WERI-Rb-1 (cell line): ENCODE measurements around the gene ADAP1.
A peak's percentile ranks its signal among the peaks of the same experiment; 100 is the strongest.
"Not testable (repeated sequence)": the region's sequence is repeated elsewhere in the genome, so short reads cannot be mapped to it uniquely, and the experiment has no call there.

Experiments used
- DNase-seq: peaks from one replicate; pipeline ENCODE4 v3.0.0-alpha.2; 2020
- H3K27ac ChIP-seq: fragments of 250-450 bp; sonication (Bioruptor Pico); 2 replicates; pipeline ENCODE4 v1.5.1; 2020; ENCODE audit warnings: mild to moderate bottlenecking, moderate library complexity
- H3K27me3 ChIP-seq: fragments of 250-450 bp; sonication (Bioruptor Pico); 2 replicates; pipeline ENCODE4 v1.5.1; 2021; ENCODE audit warnings: mild to moderate bottlenecking, low read depth, moderate library complexity; ENCODE audit not compliant: insufficient read depth, severe bottlenecking
- H3K36me3 ChIP-seq: fragments of 250-450 bp; sonication (Bioruptor Pico); 2 replicates; pipeline ENCODE4 v1.5.1; 2020; ENCODE audit warnings: mild to moderate bottlenecking, moderate library complexity
- H3K4me3 ChIP-seq: 2 replicates; pipeline ENCODE4 v1.5.1; 2011; ENCODE audit warnings: low read depth, mild to moderate bottlenecking, control low read depth, low read length
- H3K9me3 ChIP-seq: fragments of 250-450 bp; sonication (Bioruptor Pico); 2 replicates; pipeline ENCODE4 v1.5.1; 2021; ENCODE audit warnings: mild to moderate bottlenecking, moderate library complexity; ENCODE audit not compliant: severe bottlenecking
- CTCF ChIP-seq: IDR thresholded peaks from 2 replicates; pipeline ENCODE4 v1.5.1; 2011; ENCODE audit warnings: low read depth, mild to moderate bottlenecking, control low read depth, inconsistent platforms, low read length

The ADAP1 gene

GRCh38 chr7:909358-910329 is 44.8 kb downstream of the ADAP1 start:
- Histone ChIP-seq H3K27me3 (no peaks in the 10 kb centered on the region), H3K36me3 (no peaks in the 10 kb centered on the region), H3K27ac (no peak overlapping the region), H3K9me3 (no peaks in the 10 kb centered on the region), H3K4me3 (peak overlapping the region; percentile 43)
- DNase-seq = no peak
- no peak for TF ChIP-seq CTCF

- DNase-seq = peak; percentile 72
- not testable (repeated sequence) for H3K9me3 ChIP-seq, H3K36me3 ChIP-seq, H3K27me3 ChIP-seq, H3K27ac ChIP-seq
- TF ChIP-seq CTCF = peak; percentile 95
- H3K4me3 ChIP-seq = peak overlapping the region; percentile 43
These were observed 45.7 kb downstream of the ADAP1 start for GRCh38 chr7:908591-909357.

GRCh38 chr7:908159-908581 is 46.3 kb downstream of the ADAP1 start:
- TF ChIP-seq CTCF = no peak
- no peak overlapping the region for H3K4me3 ChIP-seq
- H3K27ac ChIP-seq = no peak overlapping the region
- no peaks in the 10 kb centered on the region for H3K9me3 ChIP-seq
- no peak for DNase-seq
- no peaks in the 10 kb centered on the region for H3K27me3 ChIP-seq
- H3K36me3 ChIP-seq = no peaks in the 10 kb centered on the region

GRCh38 chr7:907158-907980 is 47.1 kb downstream of the ADAP1 start:
- Histone ChIP-seq H3K9me3 (no peaks in the 10 kb centered on the region), H3K27me3 (no peaks in the 10 kb centered on the region), H3K4me3 (no peak overlapping the region), H3K36me3 (no peaks in the 10 kb centered on the region), H3K27ac (no peak overlapping the region)
- no peak for DNase-seq
- TF ChIP-seq CTCF = no peak

- DNase-seq = no peak
- no peak for TF ChIP-seq CTCF
- Histone ChIP-seq H3K4me3 (no peak overlapping the region), H3K27me3 (no peaks in the 10 kb centered on the region), H3K9me3 (no peaks in the 10 kb centered on the region), H3K27ac (no peak overlapping the region), H3K36me3 (no peaks in the 10 kb centered on the region)
These were observed 47.7 kb downstream of the ADAP1 start for GRCh38 chr7:906776-907157.
